ENCODE data around the gene LDLR.

Gene LDLR

GRCh38 chr19:11089254-11090013 lies at the start of gene LDLR:
LDLR (plus strand) TSS chr19:11089463; CDS start chr19:11089549, 86 bp downstream.
- DNase-seq (ENCODE audit: low spot score), result peak; percentile 45

- no peak for DNase-seq (ENCODE audit: low spot score)
These were observed 48.1 kb upstream of the LDLR start for GRCh38 chr19:11041194-11041593.

- no peak for DNase-seq (ENCODE audit: low spot score)
These were observed 47.2 kb upstream of the LDLR start for GRCh38 chr19:11041966-11042627.

- DNase-seq (ENCODE audit: low spot score), result no peak
These were observed 44.8 kb upstream of the LDLR start for GRCh38 chr19:11044431-11044830.

- no peak for DNase-seq (ENCODE audit: low spot score)
These were observed 43.7 kb upstream of the LDLR start for GRCh38 chr19:11045536-11045935.

GRCh38 chr19:11046605-11047354 lies 42.5 kb upstream of the LDLR start:
- DNase-seq (ENCODE audit: low spot score), result peak; percentile 44

GRCh38 chr19:11047866-11048265 lies 41.4 kb upstream of the LDLR start:
- DNase-seq (ENCODE audit: low spot score), result no peak

- DNase-seq (ENCODE audit: low spot score), result no peak
These were observed 38.7 kb upstream of the LDLR start for GRCh38 chr19:11050323-11051114.

- no peak for DNase-seq (ENCODE audit: low spot score)
These were observed 35.5 kb upstream of the LDLR start for GRCh38 chr19:11053817-11054195.

GRCh38 chr19:11054200-11054599 lies 35.1 kb upstream of the LDLR start:
- DNase-seq (ENCODE audit: low spot score), result no peak

GRCh38 chr19:11054628-11055027 lies 34.6 kb upstream of the LDLR start:
- no peak for DNase-seq (ENCODE audit: low spot score)

- DNase-seq (ENCODE audit: low spot score), result no peak
These were observed 30.8 kb upstream of the LDLR start for GRCh38 chr19:11058246-11059030.

- DNase-seq (ENCODE audit: low spot score), result no peak
These were observed 29.5 kb upstream of the LDLR start for GRCh38 chr19:11059511-11060358.

GRCh38 chr19:11061952-11062351 lies 27.3 kb upstream of the LDLR start:
- DNase-seq (ENCODE audit: low spot score), result no peak

- no peak for DNase-seq (ENCODE audit: low spot score)
These were observed 25.8 kb upstream of the LDLR start for GRCh38 chr19:11063434-11063833.

GRCh38 chr19:11064831-11065303 lies 24.4 kb upstream of the LDLR start:
- DNase-seq (ENCODE audit: low spot score), result no peak

- DNase-seq (ENCODE audit: low spot score), result no peak
These were observed 22.9 kb upstream of the LDLR start for GRCh38 chr19:11066326-11066725.

GRCh38 chr19:11067356-11068113 lies 21.7 kb upstream of the LDLR start:
- no peak for DNase-seq (ENCODE audit: low spot score)

- no peak for DNase-seq (ENCODE audit: low spot score)
These were observed 19.7 kb upstream of the LDLR start for GRCh38 chr19:11069561-11069960.
